Stromal cell of bone marrow (primary cell): ENCODE data around the gene CHMP2A.

Experiments used
- DNase-seq: peaks from one replicate; pipeline ENCODE4 v3.0.0-alpha.2; 2012; ENCODE audit warnings: low read depth

Gene CHMP2A

DNA sequence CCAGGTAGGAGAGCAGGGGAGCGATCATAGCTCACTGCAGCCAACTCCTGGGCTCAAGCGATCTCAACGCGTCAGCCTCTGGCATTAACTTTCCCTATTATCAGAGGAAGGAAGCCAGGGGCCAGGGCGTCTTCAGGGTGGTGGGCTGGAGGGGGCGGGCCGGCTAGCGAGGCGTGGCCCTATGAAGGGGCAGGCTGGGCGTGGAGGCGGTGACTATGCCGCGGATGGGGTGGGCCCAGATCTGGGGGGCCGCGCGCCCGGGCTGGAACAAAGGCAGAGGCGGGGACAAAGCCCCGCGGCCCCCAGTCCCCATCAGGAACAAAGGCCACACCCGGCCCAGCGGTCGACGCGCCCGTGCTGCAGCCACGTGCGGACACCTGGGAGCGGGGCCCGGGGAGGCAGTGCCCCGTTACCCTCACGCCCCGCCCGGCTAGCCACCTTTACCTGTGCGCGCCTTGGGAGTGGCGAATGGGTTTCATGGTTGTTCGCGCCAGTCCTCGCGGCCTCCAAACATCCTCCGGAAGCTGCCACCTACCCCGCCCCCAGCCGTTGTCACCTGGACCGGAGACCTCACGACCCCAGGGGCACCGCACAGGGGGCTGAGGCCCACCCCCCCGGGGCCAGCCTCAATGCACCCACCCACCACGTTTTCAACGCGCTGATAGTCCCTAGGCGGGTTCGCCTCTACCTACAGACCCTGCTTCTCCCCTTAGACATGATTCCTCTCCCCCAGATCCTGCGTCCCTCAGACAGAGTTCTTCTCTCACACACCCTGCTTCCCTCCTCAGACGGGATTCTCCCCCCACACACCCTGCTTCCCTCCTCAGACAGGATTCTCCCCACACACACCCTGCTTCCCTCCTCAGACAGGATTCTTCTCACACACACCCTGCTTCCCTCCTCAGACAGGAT is 16.4 kb downstream of the CHMP2A start:
- no peak for DNase-seq

DNA sequence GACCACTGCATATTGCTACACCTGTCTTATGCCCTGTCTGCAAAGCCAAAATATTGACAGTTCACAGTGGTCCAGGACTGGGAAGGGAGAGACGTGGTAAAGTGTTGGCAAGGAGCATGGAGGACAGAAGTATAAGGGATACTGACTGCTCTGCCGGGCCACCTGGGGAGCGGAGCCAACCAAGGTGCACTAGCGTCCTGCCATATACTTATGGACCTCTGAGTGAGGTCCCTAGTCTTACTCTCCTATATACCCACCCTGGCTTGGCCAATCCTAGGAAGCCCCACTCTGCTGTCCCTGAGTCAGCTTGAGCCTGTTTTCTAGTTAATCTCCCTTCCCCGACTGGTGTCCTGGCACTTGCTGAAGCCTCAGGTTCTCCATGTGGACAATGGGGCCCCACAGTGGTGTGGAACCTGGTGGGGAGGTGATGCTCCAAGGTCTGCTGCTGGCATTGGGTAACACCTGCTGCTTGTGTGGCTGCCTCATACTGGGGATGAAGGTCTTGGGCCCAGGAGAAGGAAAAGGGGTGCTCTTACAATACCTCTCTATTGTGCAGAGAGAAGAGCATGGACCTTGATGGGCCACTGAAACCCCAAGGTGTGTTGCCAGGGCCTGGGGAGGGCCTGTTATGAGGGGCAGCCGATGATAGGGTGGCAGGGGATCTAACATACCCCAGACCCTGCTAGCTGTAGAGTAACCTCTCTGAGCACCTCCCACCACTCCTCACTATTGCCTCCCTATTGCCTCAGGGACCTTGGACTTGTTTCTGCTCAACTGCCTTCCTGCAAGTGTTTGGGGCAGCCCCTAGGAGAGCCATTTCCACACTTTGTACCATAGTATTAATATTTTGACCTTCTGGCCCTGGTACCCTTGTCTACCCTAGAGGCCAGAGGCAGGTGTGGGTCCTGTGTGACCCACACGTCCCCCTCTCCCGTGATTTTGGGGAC is 17.8 kb downstream of the CHMP2A start:
- DNase-seq: no peak

DNA sequence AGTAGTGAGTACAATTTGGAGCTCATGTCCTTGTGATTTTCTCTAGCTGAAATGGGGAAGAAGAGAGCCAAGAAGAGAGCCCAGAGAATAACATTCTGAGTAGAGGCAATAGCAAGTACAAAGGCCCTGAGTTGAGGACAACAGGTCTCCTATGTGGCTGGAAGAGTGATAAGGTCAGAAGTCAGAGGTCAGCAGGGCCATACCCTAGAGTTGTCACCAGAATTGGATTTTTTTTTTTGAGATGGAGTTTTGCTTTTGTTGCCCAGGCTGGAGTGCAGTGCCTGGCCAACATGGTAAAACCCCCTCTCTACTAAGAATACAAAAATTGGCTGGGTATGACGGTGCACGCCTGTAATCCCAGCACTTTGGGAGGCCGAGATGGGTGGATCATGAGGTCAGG is 19.0 kb downstream of the CHMP2A start:
- DNase-seq: no peak

DNA sequence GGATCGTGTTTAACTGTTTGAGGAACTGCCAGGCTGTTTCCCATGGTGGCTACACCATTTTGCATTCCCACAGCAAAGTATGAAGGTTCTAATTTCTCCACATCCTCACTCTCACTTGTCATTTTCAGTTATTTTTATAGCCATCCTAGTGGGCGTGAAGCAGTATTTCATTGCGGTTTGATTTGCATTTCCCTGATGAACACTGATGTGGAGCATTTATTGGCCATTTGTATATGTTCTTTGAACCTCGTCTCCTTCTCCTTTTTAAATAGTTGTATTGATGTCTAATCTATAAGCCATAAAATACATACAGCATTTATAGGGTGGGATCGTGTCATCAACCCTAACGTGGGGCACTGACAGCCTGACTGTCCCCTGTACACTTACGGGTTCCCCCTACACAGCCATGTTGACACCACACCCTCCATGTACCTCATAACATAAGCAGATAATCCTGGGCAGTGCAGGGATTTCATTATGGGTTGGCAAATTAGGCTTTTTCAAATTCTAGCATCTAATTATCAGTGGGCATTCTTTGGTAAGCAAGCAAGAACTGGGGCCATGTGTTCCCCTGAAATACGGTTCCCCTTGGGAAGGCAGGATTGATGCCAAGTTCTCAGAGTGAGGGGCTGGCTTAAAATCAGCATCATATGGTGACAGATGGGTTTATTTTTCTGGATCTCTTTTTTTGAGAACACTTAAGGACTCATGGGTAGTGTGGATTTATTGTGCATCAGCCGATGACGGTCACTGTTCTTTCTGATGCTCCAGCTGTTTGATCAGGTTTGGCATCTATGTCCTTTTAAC is 23.7 kb downstream of the CHMP2A start:
- no peak for DNase-seq

DNA sequence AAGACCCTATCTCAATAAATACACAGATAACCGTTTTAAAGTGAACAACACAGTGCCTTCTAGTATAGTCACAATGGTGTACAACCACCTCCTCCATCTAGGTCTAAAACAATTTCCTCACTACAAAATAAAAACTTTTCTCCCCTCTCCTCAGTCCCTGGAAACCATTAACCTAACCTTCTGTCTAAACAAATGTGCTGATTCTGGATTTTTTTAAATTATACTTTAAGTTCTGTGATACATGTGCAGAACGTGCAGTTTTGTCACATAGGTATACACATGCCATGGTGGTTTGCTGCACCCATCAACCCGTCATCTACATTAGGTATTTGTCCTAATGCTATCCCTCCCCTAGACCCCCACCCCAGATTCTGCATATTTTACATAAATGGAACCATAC is 25.5 kb downstream of the CHMP2A start:
- DNase-seq: no peak

DNA sequence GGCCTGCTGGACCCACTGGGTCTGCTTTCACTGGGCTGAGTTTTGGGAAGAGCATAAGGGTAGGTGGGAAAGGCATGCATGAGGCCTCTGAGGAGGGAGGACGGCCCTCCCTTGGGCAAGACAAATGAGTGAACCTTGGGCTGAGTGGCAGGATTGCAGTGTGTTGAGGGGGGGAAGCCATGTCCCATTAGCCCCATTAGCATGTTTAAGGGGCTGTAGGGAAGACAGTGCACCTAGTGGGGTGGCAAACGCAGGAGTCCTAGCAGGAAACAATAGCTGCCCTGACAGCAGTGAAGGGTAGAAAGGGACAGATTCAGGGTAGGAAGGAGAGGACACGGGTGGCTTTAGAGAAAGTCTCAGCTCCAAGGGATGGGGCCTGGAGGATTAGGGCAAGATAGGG is 32.2 kb downstream of the CHMP2A start:
- DNase-seq: no peak

DNA sequence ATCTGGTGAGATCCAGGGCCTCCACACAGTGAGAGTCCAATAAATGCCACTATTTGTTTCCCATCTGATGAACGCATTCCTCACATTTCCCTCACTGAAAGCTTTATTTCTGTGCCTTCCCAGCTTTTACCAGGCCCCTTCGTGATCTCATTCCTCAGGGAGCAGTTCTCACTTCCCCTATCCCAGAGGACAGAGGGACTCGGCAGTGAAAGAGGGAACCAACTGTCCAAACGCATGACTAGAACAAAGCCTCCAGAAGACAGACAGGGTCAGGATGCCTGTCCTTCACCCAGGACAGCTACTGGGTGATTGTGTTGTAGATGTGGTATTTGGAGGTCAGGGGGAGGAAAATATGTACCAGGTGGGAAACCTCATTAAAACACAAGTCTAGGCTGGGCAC is 33.3 kb downstream of the CHMP2A start:
- no peak for DNase-seq

DNA sequence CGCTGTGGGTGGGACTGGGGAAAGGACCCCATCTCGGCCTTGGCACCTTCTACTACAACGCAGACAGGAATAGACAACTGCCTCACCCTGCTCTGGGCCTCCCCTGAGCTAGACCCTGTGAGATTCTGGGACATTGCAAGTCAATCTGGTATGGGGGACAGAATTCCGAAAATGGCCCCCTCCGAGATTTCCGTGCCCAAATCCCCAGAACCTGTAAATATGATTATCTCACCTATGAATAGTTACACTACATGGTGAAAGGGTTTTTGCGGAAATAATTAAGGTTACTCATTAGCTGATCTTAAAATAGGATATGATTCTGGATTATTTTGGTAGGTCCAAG is 34.7 kb downstream of the CHMP2A start:
- DNase-seq: no peak

DNA sequence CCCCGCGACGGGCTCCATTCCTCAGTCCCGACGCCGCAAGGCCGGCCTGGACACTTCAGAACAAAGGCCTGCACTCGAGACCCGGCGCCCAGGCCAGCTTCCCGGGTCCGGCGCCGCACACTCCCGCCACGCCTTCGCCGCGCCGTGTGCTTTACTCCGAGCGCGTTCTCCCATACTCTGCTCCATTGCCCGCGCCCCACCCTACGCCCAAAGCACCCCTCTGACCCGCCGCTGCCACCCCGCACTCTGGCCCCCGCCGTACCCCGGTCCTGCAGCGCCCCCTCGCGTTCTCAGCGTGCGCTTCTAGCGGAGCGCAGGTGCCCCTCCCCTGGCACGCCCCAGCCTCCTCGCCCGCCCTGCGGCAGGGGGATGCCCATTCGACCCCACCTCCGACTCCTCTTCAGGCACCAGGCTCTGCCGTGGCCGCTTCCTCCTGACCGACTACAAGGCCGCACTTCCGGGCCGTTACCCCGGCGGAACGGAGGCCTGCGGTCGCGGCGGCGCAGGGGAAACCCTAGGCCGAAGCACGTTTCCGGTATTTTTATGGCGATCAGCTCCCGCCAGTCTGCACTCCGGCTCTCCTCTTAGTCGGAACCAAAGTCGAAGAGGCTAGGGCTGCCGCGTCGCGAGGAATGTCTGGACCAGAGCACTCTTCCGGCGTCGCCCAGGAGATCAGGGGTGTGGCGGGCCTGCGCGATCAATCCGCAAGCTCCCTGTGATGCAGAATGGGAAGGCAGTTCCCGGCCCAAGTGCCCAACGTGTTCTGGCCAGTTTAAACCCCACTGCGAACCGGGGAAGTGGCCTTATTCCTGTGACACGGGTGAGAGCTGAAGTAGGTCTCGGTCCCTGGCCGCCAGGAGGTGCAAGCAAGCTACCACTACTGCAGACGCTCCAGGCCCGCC is 35.3 kb downstream of the CHMP2A start, which contains the start of gene ZBTB45:
Gene ZBTB45, minus strand, starts transcription at position 456 of the 902 bp plus-strand sequence. CDS start 2,137 bp downstream, outside the sequence.
- peak; percentile 95 for DNase-seq

DNA sequence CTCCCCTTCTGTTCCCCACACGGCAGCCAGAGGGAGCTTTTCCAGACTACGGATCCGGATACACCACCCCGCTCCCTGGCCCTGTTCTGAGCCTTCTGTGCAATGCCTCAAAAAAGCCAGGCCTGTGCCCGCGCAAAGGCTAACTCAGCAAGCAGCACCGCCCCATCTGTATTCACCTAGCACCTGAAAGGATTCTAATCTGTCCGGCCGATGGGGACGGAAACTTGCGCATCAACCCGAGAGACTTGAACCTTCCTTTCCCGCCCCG is 35.9 kb downstream of the CHMP2A start:
- peak; percentile 54 for DNase-seq

DNA sequence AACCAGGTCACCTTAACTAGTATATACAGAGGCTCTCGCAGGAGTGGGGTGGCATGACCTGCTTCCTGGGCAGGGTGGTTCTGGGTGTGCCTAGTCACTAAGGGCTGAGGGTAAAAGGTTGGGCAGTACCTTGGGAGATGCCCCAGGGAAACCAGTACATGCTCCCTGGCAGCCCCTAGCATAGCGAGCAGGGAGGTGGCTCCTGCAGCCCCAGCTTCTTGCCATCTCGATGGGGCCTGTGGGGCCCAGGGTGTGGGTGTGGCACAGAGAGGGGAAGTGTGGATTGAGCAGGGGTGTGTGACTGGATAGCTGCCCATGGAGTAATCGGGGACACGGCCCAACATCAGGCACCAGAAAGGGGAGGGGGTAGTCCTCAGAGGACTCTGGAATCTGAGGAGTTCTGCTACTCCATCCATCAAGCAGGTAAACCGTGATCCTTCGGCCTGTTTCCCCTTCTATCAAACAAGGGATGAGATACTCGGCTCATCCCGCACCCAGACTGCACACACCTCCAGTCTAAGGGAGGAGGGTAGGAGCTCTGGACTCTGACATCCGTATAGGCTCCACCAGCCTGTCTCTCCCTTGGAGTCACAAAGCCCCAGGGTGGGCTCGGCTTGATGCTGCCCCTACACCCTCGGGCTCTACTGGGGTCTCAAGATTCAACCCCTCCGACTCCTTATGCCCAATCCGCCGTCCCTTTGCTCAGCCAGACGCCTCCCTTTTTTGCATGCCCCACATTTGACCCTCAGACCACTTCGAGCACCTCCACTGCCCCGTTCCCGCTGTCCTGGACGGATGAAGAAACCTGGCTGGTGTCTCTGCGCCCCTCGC is 36.4 kb downstream of the CHMP2A start:
- DNase-seq: no peak

DNA sequence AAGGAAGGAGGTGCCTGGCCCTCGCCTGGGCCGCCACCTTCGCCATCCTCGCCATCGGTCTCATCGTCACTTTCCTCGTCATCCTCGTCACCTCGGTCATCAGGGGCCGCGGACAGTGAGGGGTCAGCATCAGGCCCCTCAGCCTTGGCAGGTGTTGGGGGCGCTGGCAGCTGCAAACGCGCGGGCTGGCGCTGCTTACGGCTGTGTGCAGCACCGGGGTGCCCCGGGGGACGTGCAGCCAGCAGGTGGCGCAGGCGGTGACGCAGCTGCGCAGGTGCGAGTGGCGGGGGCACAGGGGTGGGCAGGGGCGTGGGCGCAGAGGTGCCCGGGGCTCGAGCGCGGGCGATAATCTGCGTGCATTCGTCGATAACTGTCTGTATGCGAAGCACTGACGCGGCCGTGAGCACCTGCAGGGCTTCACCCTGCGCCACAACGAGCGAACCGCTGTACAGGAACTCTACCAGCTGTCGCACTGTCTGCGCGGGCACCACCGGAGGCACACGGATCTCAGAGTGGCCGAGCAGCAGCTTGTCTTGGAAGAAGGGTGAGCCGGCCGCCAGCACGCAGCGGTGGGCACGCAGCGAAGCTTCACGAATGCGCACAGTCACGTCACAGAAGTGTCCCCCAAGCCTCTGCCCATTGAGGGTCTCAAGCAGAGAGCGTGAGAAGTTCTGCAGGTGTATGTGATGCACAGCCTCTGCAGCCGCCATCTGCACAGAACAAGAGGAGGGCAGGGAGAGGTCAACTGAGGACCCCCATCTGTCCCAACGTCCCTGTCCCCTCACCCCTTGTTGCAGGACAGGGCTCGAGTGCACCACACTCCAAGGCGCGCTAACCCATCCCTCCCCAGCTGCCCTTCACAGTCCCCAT is 37.7 kb downstream of the CHMP2A start:
- no peak for DNase-seq

DNA sequence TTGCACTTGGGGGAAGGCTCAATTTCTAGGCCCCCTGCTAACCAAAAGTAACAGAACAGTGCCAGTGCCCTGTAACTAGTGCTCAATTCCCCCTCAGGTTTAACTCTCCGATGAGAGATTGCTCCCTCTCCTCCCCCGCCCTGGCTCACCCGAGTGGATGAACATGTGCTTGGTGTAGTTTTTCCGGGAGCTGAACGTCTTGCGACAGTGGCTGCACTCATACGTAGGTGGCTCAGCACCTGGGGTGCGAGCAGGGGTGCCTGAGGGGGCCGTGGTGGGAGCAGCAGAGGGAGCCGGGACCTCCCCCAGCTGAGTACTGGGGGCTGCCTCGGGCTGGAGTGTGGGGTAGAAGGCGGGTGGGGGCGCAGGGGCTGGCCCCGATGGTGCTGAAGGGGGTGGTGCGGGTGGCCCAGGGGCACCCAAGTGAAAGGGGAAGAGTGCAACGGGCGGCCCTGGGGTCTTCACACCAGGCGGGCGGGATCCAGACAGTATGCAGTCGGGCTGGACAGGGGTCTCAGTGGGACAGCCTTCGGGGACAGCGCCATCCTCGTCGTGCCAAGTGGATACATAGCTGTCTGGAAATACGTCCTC is 38.6 kb downstream of the CHMP2A start:
- no peak for DNase-seq

DNA sequence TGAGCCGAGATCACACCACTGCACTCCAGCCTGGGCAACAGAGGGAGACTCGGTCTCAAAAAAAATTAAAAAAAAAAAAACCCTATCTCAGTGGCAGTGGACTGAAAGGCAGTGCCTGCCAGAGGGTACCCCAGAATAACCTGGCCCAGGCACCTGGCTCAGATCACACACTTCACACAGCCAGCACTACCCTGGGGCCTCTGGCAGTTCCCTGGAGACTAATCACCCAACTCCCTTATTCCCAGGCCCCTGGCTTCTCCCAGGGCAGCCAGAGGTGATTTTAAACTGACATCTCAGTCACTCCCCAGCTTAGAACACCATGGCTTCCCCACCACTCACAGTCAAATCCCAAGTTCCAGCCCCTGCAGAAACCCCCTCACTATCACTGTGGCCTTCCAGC is 39.6 kb downstream of the CHMP2A start:
- no peak for DNase-seq

DNA sequence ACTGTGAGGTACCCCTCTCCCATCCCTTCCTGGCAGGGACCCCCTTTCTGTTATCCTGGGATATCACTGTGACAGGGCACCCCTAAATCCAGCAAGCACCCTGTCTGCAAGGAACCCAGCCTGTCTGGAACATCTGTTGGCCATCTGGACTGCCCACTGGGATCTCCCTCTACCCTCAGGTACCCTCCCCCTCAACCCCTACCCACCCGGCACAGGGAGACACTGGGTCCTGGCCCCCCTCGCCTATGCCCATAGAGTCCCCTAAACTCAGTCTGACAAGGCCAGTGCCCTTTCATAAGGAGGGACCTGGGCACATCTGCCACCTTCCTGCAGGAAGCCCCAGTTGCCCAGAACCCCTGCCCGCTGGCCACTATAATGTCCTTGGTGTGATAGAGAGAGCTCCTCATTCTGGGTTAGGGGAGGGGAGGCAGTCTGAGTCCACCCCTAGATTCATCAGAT is 40.3 kb downstream of the CHMP2A start:
- DNase-seq: no peak

DNA sequence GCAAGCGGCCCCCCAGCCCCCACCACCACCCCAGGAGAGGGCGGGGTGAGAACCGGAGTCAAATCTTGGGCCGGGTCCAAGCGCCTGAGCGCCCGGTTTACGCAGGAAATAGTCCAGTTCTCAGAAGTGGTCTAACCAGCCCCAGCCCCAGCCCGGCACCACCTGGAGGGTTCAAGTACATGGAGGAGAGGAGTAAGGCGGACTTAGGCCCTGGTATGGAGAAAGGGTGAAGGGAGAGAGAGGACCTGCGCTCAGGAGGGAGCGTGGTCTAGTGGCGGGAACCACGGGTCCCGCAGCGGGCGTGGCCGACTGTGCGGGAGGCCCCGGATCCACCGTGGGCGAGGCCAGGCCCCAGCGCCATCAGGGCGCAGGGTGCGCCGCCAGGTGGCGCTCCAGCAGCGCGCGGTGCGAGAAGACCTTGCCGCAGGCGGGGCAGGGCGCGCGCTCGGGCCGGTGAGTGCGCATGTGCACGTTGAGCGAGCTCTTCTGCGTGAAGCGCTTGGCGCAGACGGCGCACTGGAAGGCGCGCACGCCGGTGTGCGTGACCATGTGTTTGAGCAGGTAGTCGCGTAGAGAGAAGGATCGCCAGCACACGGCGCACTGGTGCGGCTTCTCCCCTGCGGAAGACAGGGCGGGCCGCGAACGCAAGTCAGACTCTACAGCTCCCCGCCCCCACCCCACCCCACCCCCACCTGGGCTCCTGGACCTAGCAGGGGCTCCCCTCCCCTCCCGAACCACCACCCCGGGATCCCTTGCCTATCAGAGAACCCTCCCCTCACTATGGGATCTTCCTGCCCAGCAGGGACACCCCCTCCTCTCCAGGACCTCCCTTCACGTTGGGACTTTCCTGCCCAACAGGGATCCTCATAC is 41.0 kb downstream of the CHMP2A start:
- peak; percentile 61 for DNase-seq

DNA sequence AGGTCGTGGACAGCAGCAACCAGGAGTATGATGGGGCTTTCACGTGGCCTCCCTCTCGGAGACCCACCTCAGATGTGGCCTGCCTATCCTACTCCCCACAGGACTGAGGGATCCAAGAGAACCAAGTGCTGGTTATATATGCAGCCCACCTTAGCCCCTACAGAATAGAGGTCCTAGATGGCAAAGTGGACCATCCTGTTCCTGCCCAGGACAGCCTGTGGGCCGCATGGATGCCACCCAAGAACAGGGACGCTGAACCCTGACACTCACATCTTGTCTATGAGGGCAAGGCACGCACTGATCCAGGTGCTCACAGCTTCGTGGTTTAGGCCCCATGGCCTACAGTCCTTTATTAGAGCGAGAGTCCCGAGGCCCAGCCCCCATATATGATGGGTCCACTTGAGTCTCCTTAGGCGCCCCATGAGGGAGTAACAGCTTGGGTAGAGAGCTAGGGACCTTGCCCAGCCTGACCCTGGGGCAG is 41.7 kb downstream of the CHMP2A start:
- DNase-seq: no peak
